ENCODE results near the gene SLC9C2. TPM values are rescaled to one million over a fixed set of nuclear protein-coding genes. Genes with fewer than 3 reads are reported as not detected.

The SLC9C2 gene
- total and polyA plus RNA-seq, 8 donors = 0.14 to 0.86 (median 0.39) TPM

- intact Hi-C loops (cut with DNase I) = no loop called here
- H3K36me3 ChIP-seq = peaks cover 0 to 32% of the 10 kb centered on the region in 2 donors
- H3K27ac ChIP-seq = no peak overlapping the region
- no peaks in the 10 kb centered on the region for H3K27me3 ChIP-seq
- H3K4me1 ChIP-seq = no peaks in the 10 kb centered on the region
- ATAC-seq (no peak), DNase-seq (no peak)
- H3K9me3 ChIP-seq = peaks cover 0 to 9% of the 10 kb centered on the region in 2 donors
- TF ChIP-seq CTCF (IDR thresholded peaks at IDR 0.05) = no peak
- no peak overlapping the region for H3K4me3 ChIP-seq
Observed at GRCh38 chr1:173459885-173460284, 143.0 kb downstream of the SLC9C2 start.

DNA sequence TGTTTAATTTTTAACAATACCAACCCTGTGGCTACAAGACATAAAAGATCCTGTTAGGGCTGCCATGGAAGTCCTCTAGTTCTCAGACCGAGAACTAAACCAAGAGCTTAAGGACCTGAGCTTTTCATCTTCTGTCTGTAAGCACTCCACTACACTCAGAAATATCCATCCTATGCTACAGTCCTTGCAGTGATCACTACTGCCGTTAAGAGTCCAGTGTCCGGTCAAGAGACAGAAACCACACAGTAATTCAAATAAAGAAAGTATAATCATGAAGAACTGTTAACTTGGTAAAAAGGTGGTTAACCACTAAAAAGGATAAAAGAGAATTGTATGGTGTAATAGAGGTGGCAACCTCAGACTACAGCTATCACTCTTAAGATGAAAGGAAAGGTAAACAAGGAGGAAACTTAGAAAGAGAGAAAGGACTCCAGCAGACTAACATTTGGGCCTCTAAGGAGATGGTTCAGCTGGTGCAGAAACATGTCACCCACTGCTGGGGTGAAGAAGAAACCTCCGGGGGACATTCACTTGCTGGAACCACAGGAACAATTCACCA lies 147.8 kb downstream of the SLC9C2 start:
- DNase-seq = no peak
- H3K36me3 ChIP-seq = peaks cover 0 to 9% of the 10 kb centered on the region in 2 donors
- H3K4me3 ChIP-seq = no peak overlapping the region
- H3K9me3 ChIP-seq = no peaks in the 10 kb centered on the region
- no peak for ATAC-seq
- no peaks in the 10 kb centered on the region for H3K27me3 ChIP-seq
- TF ChIP-seq CTCF (IDR thresholded peaks at IDR 0.05) = no peak
- intact Hi-C loops (cut with DNase I) = no loop called here
- H3K4me1 ChIP-seq = no peaks in the 10 kb centered on the region
- no peak overlapping the region for H3K27ac ChIP-seq

DNA sequence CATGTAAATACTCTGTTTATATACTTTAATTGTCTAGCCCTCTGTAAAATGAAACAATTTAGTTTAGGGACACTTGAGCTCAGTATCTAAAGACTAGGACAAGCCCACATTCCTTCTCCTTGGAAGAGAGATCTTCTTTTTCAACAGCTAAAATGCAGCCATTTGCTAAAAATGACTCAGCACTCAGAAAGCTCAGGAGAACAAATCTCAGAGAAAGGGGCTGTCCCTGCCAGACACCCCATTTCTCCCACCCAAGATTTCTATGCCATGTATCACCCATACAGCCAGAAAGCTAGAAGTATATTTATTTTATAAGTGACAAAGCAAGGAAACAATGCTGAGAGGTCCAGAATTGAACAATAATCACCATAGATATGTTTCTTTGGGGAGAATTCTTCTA lies 148.9 kb downstream of the SLC9C2 start:
- TF ChIP-seq CTCF (IDR thresholded peaks at IDR 0.05) = no peak
- no peaks in the 10 kb centered on the region for H3K27me3 ChIP-seq
- DNase-seq (no peak), ATAC-seq (no peak)
- no peaks in the 10 kb centered on the region for H3K9me3 ChIP-seq
- intact Hi-C loops (cut with DNase I) = no loop called here
- H3K4me3 ChIP-seq = no peak overlapping the region
- no peak overlapping the region for H3K27ac ChIP-seq
- no peaks in the 10 kb centered on the region for H3K36me3 ChIP-seq
- H3K4me1 ChIP-seq = no peaks in the 10 kb centered on the region

DNA sequence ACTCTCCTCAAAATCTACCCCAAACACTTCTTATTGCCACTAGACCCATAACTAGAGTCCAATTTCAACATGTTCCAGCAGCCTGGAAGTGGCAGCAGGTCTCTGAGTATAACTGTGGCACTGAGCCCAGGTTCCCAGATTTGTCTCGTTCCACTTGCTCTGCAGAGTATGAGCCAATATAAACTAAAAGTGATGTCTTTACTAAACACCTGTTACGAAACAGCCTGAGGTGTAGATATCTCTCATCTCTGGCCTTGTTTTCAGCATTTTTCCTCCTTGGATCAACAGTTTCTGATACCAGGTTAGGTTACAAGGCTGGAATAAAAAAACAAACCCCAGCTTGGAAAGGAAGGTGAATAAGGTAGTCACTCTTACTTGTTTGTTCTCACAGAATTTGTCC lies 150.9 kb downstream of the SLC9C2 start:
- DNase-seq = peak in 2 of 4 donors; percentile 49 to 64
- intact Hi-C loops (cut with DNase I) = no loop called here
- ATAC-seq = peak; percentile 93
- Histone ChIP-seq H3K27ac (peak overlapping the region in 1 of 2 donors; percentile 30), H3K4me1 (no peaks in the 10 kb centered on the region), H3K36me3 (no peaks in the 10 kb centered on the region), H3K4me3 (no peak overlapping the region), H3K27me3 (no peaks in the 10 kb centered on the region), H3K9me3 (no peaks in the 10 kb centered on the region)
- no peak for TF ChIP-seq CTCF (IDR thresholded peaks at IDR 0.05)

Other genes starting within 250 kb of the SLC9C2 start
- gene PRDX6, start 125.7 kb downstream of the SLC9C2 start, total RNA-seq = 100 to 1,000 TPM; 251 to 263 TPM
- 100 to 1,000 TPM; 236 to 279 (median 258) TPM for gene PRDX6, start 125.7 kb downstream of the SLC9C2 start, polyA plus RNA-seq (ENCODE audit: insufficient read length in 6 of 6)
- not detected for gene TEX50, start 32.3 kb upstream of the SLC9C2 start, total RNA-seq
- not detected for gene TEX50, start 32.3 kb upstream of the SLC9C2 start, polyA plus RNA-seq (ENCODE audit: insufficient read length in 6 of 6)
- 1 to 10 TPM; 1.7 to 4.1 TPM for gene ANKRD45, start 66.8 kb upstream of the SLC9C2 start, total RNA-seq
- 1 to 10 TPM; 2.2 to 5.2 (median 3.5) TPM for gene ANKRD45, start 66.8 kb upstream of the SLC9C2 start, polyA plus RNA-seq (ENCODE audit: insufficient read length in 6 of 6)
- gene KLHL20, start 111.9 kb upstream of the SLC9C2 start, total RNA-seq = 10 to 100 TPM; 23.9 to 28.8 TPM
- gene KLHL20, start 111.9 kb upstream of the SLC9C2 start, polyA plus RNA-seq (ENCODE audit: insufficient read length in 6 of 6) = 10 to 100 TPM; 28.3 to 31.7 (median 29.5) TPM
- 10 to 100 TPM; 20.5 to 21.1 TPM for gene DARS2, start 221.6 kb upstream of the SLC9C2 start, total RNA-seq
- gene DARS2, start 221.6 kb upstream of the SLC9C2 start, polyA plus RNA-seq (ENCODE audit: insufficient read length in 6 of 6) = 10 to 100 TPM; 19.9 to 24.7 (median 21.9) TPM
- gene CENPL, start 221.8 kb upstream of the SLC9C2 start, total RNA-seq = 1 to 10 TPM; 7.2 to 8.3 TPM
- 10 to 100 TPM; 11.0 to 19.0 (median 12.9) TPM for gene CENPL, start 221.8 kb upstream of the SLC9C2 start, polyA plus RNA-seq (ENCODE audit: insufficient read length in 6 of 6)

Data from left lung (tissue), 10 donors.